ENCODE measurements around the gene LCN6.

GRCh38 chr9:136746621-136747020 lies 1.7 kb downstream of the LCN6 start:
- TF ChIP-seq ZNF583 (CRISPR knock-in tag; IDR thresholded peaks at IDR 0.05) (no peak), CBX2 (IDR thresholded peaks at IDR 0.05; ENCODE audit: insufficient read depth, low read length, poor library complexity, severe bottlenecking) (no peak), GABPA (tag; conservative IDR thresholded peaks at IDR 0.05; ENCODE audit: low read depth) (no peak), BACH1 (tag; IDR thresholded peaks at IDR 0.05) (no peak), SP2 (IDR thresholded peaks at IDR 0.05; ENCODE audit: extremely low read depth, low read depth, low read length, poor library complexity, severe bottlenecking) (no peak), RBFOX2 (IDR thresholded peaks at IDR 0.05; ENCODE audit: low read depth, low read length) (no peak), ZBTB5 (IDR thresholded peaks at IDR 0.05) (no peak), ADNP (tag; IDR thresholded peaks at IDR 0.05) (no peak), ZBED1 (IDR thresholded peaks at IDR 0.05) (no peak), MAFF (IDR thresholded peaks at IDR 0.05; ENCODE audit: low read length) (no peak), POLR2G (IDR thresholded peaks at IDR 0.05; ENCODE audit: low read depth, low read length) (no peak), TAF1 (IDR thresholded peaks at IDR 0.05; ENCODE audit: control insufficient read depth, extremely low read depth, insufficient read depth, low read length, severe bottlenecking) (no peak)

Measured in K562 (cell line).